Measurements from ENCODE around the gene KLF2. TPM values are rescaled to one million over a fixed set of nuclear protein-coding genes. Genes with fewer than 3 reads are reported as not detected.

Gene KLF2
- total and polyA plus RNA-seq, 2 of the 13 experiments (the other 11 are each of a cell fraction or from before 2014, with no cell fraction given), result not detected

DNA sequence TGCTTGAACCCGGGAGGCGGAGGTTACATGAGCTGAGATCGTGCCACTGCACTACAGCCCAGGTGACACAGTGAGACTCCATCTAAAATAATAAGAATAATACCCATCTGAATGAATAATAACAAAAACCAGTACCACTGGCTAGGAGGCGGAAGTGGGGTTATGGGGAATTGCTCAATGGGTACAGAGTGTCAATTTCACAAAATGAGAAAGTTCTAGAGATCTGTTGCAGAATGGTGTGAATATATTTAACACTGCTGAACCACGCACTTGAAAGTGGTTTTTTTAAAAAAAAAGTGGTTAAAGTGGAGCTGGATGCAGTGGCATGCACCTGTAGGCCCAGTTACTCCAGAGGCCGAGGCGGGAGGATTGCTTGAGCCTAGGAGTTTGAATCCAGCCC is 18.5 kb downstream of the KLF2 start:
- peaks cover 17% of the 10 kb centered on the region for H3K4me1 ChIP-seq (ENCODE audit: insufficient read depth, low read length)
- ChIA-PET CTCF (ENCODE audit: low intra/inter-chr PET ratio, low total read pairs) (no interaction called here), POLR2A (no interaction called here)
- H3K79me2 ChIP-seq (ENCODE audit: insufficient read depth, low read length), result no peaks in the 10 kb centered on the region
- no peak for TF ChIP-seq ZNF124 (CRISPR knock-in tag; IDR thresholded peaks at IDR 0.05)
- no peak for TF ChIP-seq TOPORS (CRISPR knock-in tag; IDR thresholded peaks at IDR 0.05)
- TF ChIP-seq, protein P1, sequence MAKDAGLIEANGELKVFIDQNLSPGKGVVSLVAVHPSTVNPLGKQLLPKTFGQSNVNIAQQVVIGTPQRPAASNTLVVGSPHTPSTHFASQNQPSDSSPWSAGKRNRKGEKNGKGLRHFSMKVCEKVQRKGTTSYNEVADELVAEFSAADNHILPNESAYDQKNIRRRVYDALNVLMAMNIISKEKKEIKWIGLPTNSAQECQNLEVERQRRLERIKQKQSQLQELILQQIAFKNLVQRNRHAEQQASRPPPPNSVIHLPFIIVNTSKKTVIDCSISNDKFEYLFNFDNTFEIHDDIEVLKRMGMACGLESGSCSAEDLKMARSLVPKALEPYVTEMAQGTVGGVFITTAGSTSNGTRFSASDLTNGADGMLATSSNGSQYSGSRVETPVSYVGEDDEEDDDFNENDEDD (CRISPR knock-in tag; IDR thresholded peaks at IDR 0.05; ENCODE audit: borderline replicate concordance), result no peak
- TF ChIP-seq ZFP62 (CRISPR knock-in tag; IDR thresholded peaks at IDR 0.05), result no peak
- TF ChIP-seq, protein P2, sequence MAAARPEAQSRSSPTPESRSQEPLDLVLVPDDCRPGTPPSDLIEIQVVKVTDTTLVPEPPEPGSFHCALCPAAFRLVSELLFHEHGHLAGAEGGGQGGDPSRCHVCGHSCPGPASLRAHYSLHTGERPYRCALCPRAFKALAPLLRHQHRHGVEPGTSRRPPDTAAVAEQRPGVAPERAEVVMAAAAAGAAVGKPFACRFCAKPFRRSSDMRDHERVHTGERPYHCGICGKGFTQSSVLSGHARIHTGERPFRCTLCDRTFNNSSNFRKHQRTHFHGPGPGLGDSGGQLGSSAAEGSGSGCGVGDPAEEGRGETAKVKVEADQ (CRISPR knock-in tag; IDR thresholded peaks at IDR 0.05; ENCODE audit: borderline replicate concordance), result no peak
- H3K9ac ChIP-seq (ENCODE audit: insufficient read depth, low read depth, low read length), result no peak overlapping the region
- H3K4me3 ChIP-seq (replicated peaks in 1 of 3; ENCODE audit: insufficient read depth in 1 of 3, low read depth in 2 of 3, low read length in 3 of 3), result no peak overlapping the region
- H4K20me1 ChIP-seq (ENCODE audit: insufficient read depth, low read length), result no peaks in the 10 kb centered on the region
- BruUV-seq (replicated peaks), result no TSS peak
- FAIRE-seq, result no peak
- no peak overlapping the region for H2AFZ ChIP-seq (ENCODE audit: low read length)
- H3K36me3 ChIP-seq (replicated peaks in 1 of 2; ENCODE audit: control insufficient read depth in 1 of 2, insufficient read depth in 2 of 2, low read length in 2 of 2), result no peaks in the 10 kb centered on the region
- H3K9me3 ChIP-seq (ENCODE audit: low read length), result no peaks in the 10 kb centered on the region
- in situ Hi-C loops (cut with HindIII; ENCODE audit: extremely low pct_ligation_motif_present, low pct_unique_long_range_greater_than_20kb) (no loop called here), intact Hi-C loops (cut with micrococcal nuclease; ENCODE audit: unreplicated experiment) (no loop called here)
- no peak overlapping the region for H3K27ac ChIP-seq (ENCODE audit: extremely low read length, insufficient read depth, low read length)
- no peak for ATAC-seq
- no peak overlapping the region for H3K4me2 ChIP-seq (ENCODE audit: low read depth, low read length)
- 48% methylated on average over 7 of the region's 7 CpGs for WGBS (ENCODE audit: low lambda C conversion rate)
- no peak for DNase-seq (ENCODE audit: low spot score)
- H3K27me3 ChIP-seq (ENCODE audit: control insufficient read depth in 1 of 2, insufficient read depth in 2 of 2, low read length in 2 of 2), result peaks cover 0 to 8% of the 10 kb centered on the region in 2 experiments; a peak in 2 of 5 replicates

DNA sequence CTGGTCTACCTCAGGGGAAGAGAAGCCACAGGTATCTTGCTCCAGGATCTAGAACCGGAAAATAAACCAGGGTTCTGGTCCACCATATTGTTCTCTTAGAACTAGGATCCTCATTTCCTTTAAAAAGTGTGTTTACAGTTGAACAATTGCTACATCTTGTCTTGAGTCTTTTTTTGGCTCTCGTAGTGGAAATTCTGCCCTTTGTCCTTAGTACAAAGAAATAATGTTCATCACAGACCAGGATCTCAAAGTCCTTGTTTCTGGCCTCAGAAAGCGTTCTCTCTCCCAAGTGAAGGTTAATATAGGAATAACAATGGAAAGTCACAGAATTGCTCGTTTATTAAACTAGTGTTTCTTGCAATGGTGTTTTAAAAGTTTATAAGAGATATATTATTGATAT is 20.8 kb downstream of the KLF2 start:
- intact Hi-C loops (cut with micrococcal nuclease; ENCODE audit: unreplicated experiment), result no loop called here
- no peak overlapping the region for H2AFZ ChIP-seq (ENCODE audit: low read length)
- no peaks in the 10 kb centered on the region; a peak in 1 of 5 replicates for H3K27me3 ChIP-seq (ENCODE audit: control insufficient read depth in 1 of 2, insufficient read depth in 2 of 2, low read length in 2 of 2)
- in situ Hi-C loops (cut with HindIII; ENCODE audit: extremely low pct_ligation_motif_present, low pct_unique_long_range_greater_than_20kb), result no loop called here
- no peak overlapping the region for H3K9ac ChIP-seq (ENCODE audit: insufficient read depth, low read depth, low read length)
- no peaks in the 10 kb centered on the region for H3K9me3 ChIP-seq (ENCODE audit: low read length)
- no peak for FAIRE-seq
- 17% methylated on average over 4 of the region's 4 CpGs for WGBS (ENCODE audit: low lambda C conversion rate)
- H4K20me1 ChIP-seq (ENCODE audit: insufficient read depth, low read length), result no peaks in the 10 kb centered on the region
- ChIA-PET CTCF (ENCODE audit: low intra/inter-chr PET ratio, low total read pairs) (no interaction called here), POLR2A (no interaction called here)
- ATAC-seq, result no peak
- DNase-seq (ENCODE audit: low spot score), result no peak
- 0 out of 2 replicates have a peak, but pooled peaks cover 5% of the 10 kb centered on the region for H3K4me1 ChIP-seq (ENCODE audit: insufficient read depth, low read length)
- no TSS peak for BruUV-seq (replicated peaks)
- no peak overlapping the region for H3K27ac ChIP-seq (ENCODE audit: extremely low read length, insufficient read depth, low read length)
- no peaks in the 10 kb centered on the region for H3K79me2 ChIP-seq (ENCODE audit: insufficient read depth, low read length)
- H3K4me2 ChIP-seq (ENCODE audit: low read depth, low read length), result no peak overlapping the region
- H3K36me3 ChIP-seq (replicated peaks in 1 of 2; ENCODE audit: control insufficient read depth in 1 of 2, insufficient read depth in 2 of 2, low read length in 2 of 2), result no peaks in the 10 kb centered on the region
- H3K4me3 ChIP-seq (replicated peaks in 1 of 3; ENCODE audit: insufficient read depth in 1 of 3, low read depth in 2 of 3, low read length in 3 of 3), result no peak overlapping the region
- no peak for TF ChIP-seq GATAD2A (CRISPR knock-in tag; IDR thresholded peaks at IDR 0.05)
- no peak for TF ChIP-seq NRL (CRISPR knock-in tag; IDR thresholded peaks at IDR 0.05; ENCODE audit: borderline replicate concordance)
- TF ChIP-seq, protein P3, sequence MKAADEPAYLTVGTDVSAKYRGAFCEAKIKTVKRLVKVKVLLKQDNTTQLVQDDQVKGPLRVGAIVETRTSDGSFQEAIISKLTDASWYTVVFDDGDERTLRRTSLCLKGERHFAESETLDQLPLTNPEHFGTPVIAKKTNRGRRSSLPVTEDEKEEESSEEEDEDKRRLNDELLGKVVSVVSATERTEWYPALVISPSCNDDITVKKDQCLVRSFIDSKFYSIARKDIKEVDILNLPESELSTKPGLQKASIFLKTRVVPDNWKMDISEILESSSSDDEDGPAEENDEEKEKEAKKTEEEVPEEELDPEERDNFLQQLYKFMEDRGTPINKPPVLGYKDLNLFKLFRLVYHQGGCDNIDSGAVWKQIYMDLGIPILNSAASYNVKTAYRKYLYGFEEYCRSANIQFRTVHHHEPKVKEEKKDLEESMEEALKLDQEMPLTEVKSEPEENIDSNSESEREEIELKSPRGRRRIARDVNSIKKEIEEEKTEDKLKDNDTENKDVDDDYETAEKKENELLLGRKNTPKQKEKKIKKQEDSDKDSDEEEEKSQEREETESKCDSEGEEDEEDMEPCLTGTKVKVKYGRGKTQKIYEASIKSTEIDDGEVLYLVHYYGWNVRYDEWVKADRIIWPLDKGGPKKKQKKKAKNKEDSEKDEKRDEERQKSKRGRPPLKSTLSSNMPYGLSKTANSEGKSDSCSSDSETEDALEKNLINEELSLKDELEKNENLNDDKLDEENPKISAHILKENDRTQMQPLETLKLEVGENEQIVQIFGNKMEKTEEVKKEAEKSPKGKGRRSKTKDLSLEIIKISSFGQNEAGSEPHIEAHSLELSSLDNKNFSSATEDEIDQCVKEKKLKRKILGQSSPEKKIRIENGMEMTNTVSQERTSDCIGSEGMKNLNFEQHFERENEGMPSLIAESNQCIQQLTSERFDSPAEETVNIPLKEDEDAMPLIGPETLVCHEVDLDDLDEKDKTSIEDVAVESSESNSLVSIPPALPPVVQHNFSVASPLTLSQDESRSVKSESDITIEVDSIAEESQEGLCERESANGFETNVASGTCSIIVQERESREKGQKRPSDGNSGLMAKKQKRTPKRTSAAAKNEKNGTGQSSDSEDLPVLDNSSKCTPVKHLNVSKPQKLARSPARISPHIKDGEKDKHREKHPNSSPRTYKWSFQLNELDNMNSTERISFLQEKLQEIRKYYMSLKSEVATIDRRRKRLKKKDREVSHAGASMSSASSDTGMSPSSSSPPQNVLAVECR (CRISPR knock-in tag; IDR thresholded peaks at IDR 0.05; ENCODE audit: borderline replicate concordance), result no peak
- no peak for TF ChIP-seq ZFP62 (CRISPR knock-in tag; IDR thresholded peaks at IDR 0.05)
- no peak for TF ChIP-seq SAFB2 (CRISPR knock-in tag; IDR thresholded peaks at IDR 0.05; ENCODE audit: borderline replicate concordance, low read depth)
- TF ChIP-seq ZNF644 (CRISPR knock-in tag; IDR thresholded peaks at IDR 0.05; ENCODE audit: low read depth), result no peak
- TF ChIP-seq NFKB2 (CRISPR knock-in tag; IDR thresholded peaks at IDR 0.05; ENCODE audit: borderline replicate concordance), result no peak
- no peak for TF ChIP-seq ZNF614 (CRISPR knock-in tag; IDR thresholded peaks at IDR 0.05; ENCODE audit: borderline replicate concordance)
- TF ChIP-seq ZKSCAN1 (IDR thresholded peaks at IDR 0.05; ENCODE audit: low read length), result no peak
- TF ChIP-seq ZNF432 (CRISPR knock-in tag; IDR thresholded peaks at IDR 0.05; ENCODE audit: borderline replicate concordance), result no peak

All from HepG2 (cell line).